HG03521 (cell line): ENCODE measurements around the gene HNRNPUL2.
"Not testable (repeated sequence)": the region's sequence is repeated elsewhere in the genome, so short reads cannot be mapped to it uniquely, and the experiment has no call there.

Source experiments
- ATAC-seq: cut with Tn5 transposase; IDR thresholded peaks from one replicate; pipeline ENCODE4 v1.9.1; 2021; ENCODE audit warnings: mild to moderate bottlenecking, moderate library complexity; ENCODE audit not compliant: unreplicated experiment

The HNRNPUL2 gene

GRCh38 chr11:62727165-62727871, at the start of gene HNRNPUL2:
HNRNPUL2 (minus strand) TSS chr11:62727457; CDS start chr11:62727156, 301 bp downstream.
- ATAC-seq, result peak; percentile 64

DNA sequence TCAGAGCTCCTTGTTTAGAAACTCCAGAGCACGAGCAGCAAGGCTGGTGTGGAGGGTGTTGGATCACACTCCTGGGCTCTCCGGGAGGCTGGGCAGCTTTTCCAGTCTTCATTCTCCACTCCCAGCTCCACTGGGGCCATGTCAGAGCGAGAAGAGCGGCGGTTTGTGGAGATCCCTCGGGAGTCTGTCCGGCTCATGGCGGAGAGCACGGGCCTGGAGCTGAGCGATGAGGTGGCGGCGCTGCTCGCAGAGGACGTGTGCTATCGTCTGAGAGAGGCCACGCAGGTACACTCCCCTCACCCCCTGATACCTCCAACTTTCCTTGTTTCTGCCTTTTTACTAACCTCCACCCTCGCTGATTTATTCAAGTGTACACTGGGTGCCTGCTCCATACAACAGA, 48.4 kb upstream of the HNRNPUL2 start:
- ATAC-seq, result no peak

DNA sequence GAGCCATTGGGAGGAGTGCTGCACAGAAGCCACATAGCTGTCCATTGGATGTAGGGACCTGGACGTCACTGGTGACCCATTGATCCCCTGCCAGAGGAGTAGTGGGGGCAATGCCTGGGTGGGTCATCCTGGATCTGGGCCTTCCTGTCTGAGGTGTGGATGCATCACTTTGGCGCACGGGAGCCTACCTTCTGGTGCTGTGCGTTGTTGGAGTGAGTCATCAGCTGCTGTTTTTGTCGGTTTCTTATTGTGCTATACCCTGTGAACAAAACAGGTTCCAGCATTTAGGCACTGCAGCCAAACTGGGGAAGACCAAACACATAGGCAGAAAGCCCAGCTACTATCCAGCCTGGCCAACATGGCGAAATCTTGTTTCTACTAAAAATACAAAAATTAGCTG, 47.1 kb upstream of the HNRNPUL2 start:
- ATAC-seq, result no peak

DNA sequence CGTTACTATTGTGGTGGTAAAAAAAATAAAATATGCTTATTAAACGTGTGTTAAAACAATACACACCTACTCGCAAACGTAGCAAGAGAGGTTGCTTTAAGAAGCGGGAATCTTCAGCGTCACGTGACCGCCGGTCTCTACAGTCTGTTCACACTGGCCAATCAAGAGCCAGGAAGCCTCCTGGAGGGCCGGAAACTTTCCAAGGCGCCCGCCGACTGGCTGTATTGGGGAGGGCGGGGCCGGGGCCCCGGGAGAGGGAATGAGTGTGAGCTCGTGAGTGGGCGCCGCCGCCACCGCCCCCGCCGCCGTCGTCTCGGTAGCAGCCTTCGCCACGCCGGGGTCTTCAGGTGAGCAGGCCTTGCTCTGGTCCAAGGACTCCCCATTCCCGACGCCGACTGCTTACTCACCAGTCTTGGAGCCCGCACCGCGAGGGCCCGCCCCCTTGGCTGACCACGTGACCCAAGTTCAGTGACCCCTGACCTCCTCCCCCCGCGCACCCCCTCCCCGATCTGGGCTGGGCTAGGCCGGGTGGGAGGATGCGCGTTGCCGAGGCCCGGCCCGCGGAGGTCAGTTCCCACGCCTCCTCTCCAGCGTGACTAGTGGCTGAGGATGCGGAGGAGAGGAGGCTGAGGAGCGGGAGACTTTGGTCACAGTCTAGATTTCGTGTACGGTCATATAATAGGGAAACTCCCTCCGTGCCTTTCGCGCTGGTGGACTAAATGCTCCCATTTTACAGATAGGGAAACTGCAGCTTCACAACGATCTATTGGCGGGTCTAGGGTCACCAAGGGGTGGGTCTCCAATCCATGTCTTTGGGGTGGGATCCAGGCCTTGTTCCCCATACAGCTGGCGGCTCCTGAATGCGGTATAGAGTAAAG, 44.1 kb upstream of the HNRNPUL2 start, which contains the start of gene TAF6L:
Gene TAF6L, plus strand, starts transcription at position 253 of the 878 bp plus-strand sequence. CDS start 4,388 bp downstream, outside the sequence.
- peak; percentile 81 for ATAC-seq

GRCh38 chr11:62770778-62771143, 43.5 kb upstream of the HNRNPUL2 start:
- ATAC-seq, result peak; percentile 1

- ATAC-seq, result not testable (repeated sequence)
Measured at GRCh38 chr11:62760867-62761227, 33.6 kb upstream of the HNRNPUL2 start.

DNA sequence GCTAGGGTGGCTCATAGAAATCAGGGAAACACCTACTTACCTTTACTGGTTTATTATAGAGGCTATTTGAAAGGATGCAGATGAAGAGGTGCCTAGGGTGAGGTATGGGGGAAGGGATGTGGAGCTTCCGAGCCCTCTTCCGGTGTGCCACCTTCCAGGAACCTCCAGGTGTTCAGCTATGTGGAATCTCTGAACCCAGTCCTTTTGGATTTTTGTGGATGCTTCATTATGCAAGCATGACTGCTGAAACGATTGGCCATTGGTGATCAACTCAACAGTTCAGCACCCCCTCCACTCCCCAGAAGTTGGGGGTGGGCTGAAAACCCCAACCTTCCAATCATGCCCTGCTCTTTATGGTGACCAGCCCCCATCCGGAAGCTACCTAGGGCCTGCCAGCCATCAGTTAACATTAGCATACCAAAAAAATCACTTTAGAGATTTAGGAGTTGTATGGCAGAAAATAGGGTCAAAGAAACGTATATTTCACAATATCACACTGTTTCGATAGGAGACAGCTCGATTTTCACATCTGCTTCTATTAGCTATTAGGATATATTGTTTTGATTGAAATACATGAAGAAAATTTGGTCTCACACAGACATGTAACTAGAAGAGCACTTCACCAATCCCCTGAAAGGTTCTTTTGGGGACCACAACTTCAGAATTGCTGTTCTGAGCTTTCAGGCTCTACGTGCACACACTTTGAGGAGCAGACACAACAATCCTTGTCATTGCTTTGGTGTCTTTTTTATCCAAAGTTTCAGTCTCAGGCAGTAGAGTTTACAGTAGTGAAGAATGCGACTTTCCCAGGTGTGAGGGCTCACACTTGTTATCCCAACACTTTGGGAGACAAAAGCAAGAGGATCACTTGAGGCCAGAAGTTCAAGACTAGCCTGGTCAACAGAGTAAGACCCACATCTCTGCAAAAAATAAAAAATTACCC, 30.9 kb upstream of the HNRNPUL2 start:
- ATAC-seq, result no peak

GRCh38 chr11:62755086-62755615, 27.9 kb upstream of the HNRNPUL2 start:
- no peak for ATAC-seq

DNA sequence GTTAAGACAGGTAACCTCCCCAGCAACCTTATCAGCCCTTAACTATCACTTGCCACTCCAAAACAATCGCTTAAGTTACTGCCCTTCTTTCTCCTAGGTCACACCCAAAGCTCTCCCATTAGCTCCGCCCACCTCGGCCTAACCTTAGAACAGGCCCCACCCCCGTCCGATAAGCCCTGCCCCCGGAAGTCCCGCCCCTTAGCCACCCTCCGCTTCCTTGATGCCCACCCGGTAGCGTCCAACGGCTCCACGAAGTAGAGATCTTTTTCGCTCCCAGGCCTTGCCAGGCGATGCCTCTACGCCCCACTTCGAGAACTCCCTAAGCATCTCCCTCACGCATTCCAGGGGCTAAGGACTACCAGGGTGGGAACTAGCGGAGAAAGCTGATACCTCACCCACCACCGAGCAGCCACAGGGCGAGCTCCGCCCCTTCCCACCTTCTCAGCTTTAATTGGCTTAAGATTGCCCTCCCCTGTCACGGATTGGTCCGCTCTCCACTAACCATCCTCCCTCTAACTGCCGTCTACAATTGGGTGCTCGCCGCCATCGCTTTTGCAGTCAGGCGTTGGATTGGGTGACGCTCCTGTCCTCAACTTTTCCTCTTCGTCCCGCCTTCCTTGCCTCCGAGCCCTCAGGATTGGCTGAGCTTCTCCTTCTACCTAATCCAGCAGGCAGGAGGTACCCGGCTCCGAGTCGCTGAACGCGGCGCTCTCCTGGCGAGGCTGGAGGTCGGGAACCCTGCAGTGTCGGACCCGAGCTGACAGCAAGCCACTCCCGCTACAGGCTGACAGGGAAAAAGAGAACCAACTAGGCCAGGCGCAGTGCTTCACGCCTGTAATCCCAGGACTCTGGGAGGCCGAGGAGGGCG, 26.7 kb upstream of the HNRNPUL2 start, which contains the start of gene ZBTB3:
Gene ZBTB3, minus strand, starts transcription at position 425 of the 868 bp plus-strand sequence. CDS start 496 bp downstream, outside the sequence.
- ATAC-seq, result peak; percentile 93

- no peak for ATAC-seq
Measured at GRCh38 chr11:62752994-62753735, 25.9 kb upstream of the HNRNPUL2 start.

GRCh38 chr11:62752177-62752785, 25.0 kb upstream of the HNRNPUL2 start:
- no peak for ATAC-seq

DNA sequence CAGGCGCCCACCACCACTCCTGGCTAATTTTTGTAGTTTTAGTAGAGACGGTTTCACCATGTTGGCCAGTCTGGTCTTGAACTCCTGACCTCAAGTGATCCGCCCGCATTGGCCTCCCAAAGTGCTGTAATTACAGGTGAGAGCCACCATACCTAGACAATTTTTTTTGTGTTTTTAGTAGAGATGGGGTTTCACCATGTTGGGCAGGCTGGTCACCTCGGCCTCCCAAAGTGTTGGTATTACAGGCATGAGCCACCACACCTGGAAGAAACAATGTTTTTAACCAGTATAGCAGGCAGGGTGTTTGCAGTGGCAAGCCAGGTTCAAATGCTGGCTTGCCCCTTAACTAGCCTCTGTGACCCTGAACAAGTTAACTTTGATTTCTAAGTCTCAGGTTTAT, 22.7 kb upstream of the HNRNPUL2 start:
- ATAC-seq, result not testable (repeated sequence)

DNA sequence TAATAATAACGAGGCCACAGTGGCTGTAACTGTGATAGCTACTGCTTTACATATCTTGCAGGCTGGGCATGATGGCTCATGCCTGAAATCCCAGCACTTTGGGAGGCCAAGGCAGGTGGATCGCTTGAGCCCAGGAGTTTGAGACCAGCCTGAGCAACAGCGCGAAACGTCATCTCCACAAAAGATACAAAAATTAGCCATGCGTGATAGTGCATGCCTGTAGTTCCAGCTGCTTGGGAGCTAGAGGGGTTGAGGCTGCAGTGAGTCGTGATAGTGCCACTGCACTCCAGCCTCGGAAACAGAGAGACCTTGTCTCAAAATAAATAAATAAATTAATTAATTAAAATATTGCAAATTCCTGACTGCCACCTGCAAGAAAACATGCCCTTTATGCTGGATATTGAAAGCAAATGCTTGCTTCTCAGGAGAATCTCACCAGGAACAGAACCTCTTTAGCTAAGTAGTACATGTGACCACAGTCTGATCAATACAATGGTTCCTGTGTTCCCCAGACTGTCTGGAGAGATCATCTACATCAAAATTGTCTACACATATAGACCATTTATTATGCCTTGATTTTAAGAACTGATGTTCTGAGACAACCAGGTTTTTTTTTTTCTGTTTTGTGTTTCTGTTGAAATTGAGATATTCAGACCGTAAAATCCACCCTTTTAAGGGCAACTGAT, 20.4 kb upstream of the HNRNPUL2 start:
- ATAC-seq, result no peak

DNA sequence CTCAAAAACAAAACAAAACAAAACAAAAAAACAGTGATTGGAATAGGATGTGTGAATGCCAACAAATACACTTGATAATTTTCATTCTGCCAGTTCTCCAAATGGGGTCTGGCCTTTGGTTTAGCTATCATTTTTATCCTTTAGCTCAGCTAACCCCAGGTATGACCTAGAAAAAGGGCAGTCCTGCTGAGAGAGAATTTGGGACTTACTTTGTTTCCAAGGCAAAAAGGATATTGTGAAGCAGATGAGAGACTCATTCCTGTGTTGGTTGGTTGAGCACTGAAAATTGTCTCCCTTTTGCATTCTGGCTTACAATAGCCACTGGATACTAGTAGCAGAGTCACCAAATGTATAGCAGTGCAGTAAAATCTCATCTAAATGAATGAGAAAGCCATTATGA, 9.9 kb upstream of the HNRNPUL2 start:
- no peak for ATAC-seq

DNA sequence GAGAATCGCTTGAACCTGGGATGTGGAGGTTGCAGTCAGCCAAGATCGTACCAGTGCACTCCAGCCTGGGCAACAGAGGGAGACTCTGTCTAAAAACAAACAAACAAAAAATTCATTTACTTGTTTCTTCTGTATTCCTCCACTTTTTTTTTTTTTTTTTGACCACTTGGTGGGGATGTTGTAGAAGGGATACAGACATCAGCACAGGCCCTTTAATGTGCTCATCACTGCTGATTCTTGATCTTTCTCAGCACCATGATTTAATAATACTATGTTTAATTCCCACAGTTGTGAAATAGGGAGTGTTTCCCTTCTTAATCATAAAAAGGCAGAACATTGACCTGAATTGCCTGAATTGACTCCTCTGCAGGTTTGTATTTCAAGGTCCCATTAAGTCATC, 5.6 kb upstream of the HNRNPUL2 start:
- no peak for ATAC-seq

- not testable (repeated sequence) for ATAC-seq
Measured at GRCh38 chr11:62730076-62730475, 2.8 kb upstream of the HNRNPUL2 start.

DNA sequence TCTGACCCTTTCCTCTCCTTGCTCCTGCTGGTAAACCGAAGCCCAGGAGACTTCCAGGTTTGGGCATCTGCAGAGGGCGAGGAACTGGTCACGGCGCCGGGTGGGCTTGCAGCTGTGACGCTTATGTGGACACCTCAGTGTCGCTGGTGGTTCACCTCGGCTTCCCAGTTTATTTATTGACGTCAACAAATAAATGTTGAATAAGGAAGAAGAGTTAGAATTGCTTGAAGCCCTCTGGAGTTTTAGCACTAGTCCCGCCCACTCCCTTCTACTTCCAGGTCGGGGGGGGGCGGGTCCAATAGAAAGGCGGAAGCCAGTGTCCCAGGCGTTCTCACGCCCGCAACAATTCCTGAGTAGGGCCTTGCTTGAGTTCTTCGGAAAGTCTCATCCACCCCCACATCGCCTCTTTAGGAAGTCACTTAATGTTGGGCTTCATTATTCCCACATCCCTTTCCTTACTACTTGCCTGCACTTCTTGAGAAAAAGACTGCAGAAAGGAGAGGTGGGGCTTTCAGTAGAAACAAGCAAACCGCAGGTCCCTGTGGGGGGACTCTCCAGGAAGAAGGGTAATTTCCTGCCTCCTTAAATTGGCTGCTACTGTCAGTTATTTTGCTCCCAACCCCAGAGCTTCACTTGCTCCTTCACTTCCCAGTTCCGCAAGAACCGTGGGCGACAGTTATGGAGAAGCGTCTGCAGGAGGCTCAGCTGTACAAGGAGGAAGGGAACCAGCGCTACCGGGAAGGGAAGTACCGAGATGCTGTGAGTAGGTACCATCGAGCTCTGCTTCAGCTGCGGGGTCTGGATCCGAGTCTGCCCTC, 1.1 kb upstream of the HNRNPUL2 start, which contains the start of gene TTC9C:
Gene TTC9C, plus strand, starts transcription at position 316 of the 818 bp plus-strand sequence. Its CDS starts 363 bp downstream, at position 679.
- ATAC-seq, result peak; percentile 7
